Measurements from ENCODE around the gene ALKBH8.
A peak's percentile ranks its signal among the peaks of the same experiment; 100 is the strongest.
"Not testable (repeated sequence)": the region's sequence is repeated elsewhere in the genome, so short reads cannot be mapped to it uniquely, and the experiment has no call there.

Gene ALKBH8

DNA sequence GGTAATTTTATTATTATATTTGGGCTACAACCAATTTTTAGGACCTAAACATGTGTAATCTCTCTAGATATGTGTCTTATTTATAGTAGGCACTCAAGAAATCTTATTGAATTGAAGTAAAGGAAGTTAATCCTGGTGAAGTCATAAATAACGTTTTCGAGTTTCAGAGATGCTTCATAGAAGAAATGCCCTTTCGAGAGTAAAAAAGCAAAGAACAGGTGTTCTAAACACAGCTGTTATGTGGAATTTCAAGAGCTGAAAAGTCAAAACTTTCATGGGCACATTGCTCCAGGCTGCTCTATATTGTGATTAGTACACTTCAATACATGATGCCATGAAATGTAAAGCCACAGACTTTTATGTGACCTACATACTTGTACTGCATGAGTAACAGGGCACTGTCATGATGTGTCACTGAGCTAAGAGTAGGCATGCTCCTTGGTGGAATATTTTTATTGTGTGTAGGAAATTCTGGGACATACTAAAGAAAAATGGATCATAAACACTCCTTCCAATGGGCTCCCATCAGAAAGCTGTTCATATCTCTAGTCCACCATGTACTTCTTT lies 18.2 kb upstream of the ALKBH8 start:
- Histone ChIP-seq H3K9me3 (ENCODE audit: low read depth, low read length) (no peaks in the 10 kb centered on the region), H3K4me3 (no peak overlapping the region), H3K36me3 (ENCODE audit: insufficient read depth, low read length) (no peaks in the 10 kb centered on the region), H3K9ac (ENCODE audit: insufficient read length) (no peak overlapping the region), H3K27ac (no peak overlapping the region)
- DNase-seq (ENCODE audit: low read depth, low spot score): no peak
- TF ChIP-seq POLR2AphosphoS5 (IDR thresholded peaks at IDR 0.05; ENCODE audit: borderline replicate concordance, low read depth, low read length): no peak
- TF ChIP-seq FOXP2 (optimal IDR thresholded peaks at IDR 0.05; ENCODE audit: control extremely low read depth, extremely low read length, insufficient read depth): no peak
- TF ChIP-seq EZH2 (IDR thresholded peaks at IDR 0.05): no peak

DNA sequence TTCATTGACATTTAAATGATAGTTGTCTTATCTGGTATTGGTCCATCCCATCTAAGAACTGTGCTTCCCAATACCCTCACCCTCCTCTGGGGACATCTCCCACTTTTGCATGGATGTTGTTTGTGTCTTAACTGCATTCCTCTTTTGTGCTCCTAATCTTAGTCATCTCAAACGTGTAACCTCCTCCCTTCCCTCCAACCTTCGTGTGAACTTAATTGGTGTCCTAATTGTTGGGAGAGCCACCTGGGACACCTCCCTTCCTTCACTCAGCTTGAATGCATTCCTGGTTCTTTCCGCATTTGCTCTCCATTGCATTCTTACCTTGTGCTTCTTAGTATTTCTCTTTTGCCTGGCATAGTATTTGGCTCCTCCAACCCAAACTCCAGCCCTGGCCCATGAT lies 15.6 kb upstream of the ALKBH8 start:
- TF ChIP-seq POLR2AphosphoS5 (IDR thresholded peaks at IDR 0.05; ENCODE audit: borderline replicate concordance, low read depth, low read length) (no peak), EZH2 (IDR thresholded peaks at IDR 0.05) (no peak), FOXP2 (optimal IDR thresholded peaks at IDR 0.05; ENCODE audit: control extremely low read depth, extremely low read length, insufficient read depth) (no peak)
- no peak overlapping the region for H3K27ac ChIP-seq
- H3K4me3 ChIP-seq: no peak overlapping the region
- no peaks in the 10 kb centered on the region for H3K36me3 ChIP-seq (ENCODE audit: insufficient read depth, low read length)
- no peaks in the 10 kb centered on the region for H3K9me3 ChIP-seq (ENCODE audit: low read depth, low read length)
- no peak for DNase-seq (ENCODE audit: low read depth, low spot score)
- no peak overlapping the region for H3K9ac ChIP-seq (ENCODE audit: insufficient read length)

DNA sequence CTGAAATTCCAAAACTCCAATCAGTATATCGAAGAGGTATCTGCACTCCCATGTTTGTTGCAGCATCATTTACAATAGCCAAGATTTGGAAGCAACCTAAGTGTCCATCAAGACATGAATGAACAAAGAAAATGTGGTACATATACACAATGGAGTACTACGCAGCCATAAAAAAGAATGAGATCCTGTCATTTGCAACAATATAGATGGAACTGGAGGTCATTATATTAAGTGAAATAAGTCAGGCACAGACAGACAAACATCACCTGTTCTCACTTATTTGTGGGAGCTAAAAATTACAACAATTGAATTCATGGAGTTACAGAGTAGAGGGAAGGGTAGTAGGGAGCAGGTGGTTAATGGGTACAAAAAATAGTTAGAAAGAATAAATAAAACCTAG lies 13.6 kb upstream of the ALKBH8 start:
- not testable (repeated sequence) for H3K27ac ChIP-seq; H3K4me3 ChIP-seq; H3K9ac ChIP-seq (ENCODE audit: insufficient read length); H3K9me3 ChIP-seq (ENCODE audit: low read depth, low read length); DNase-seq (ENCODE audit: low read depth, low spot score); H3K36me3 ChIP-seq (ENCODE audit: insufficient read depth, low read length)

DNA sequence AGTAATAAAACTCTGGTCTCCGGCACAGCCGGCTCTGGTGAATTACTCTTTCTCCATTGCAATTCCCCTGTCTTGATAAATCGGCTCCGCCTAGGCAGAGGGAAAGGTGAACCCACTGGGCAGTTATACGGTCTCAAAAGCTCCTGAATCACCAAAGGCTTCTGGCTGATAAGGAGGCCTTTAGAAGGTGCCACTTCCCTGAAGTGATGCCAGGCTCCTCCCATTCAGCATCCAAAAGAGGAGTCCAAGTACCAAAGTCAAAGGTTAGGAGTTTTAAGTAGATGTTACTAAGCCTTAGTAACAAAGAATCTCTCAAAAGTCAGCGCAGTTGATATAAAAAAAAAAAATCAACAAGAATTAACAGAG lies 11.8 kb upstream of the ALKBH8 start:
- Histone ChIP-seq H3K36me3 (ENCODE audit: insufficient read depth, low read length) (no peaks in the 10 kb centered on the region), H3K4me3 (no peak overlapping the region), H3K9ac (ENCODE audit: insufficient read length) (no peak overlapping the region), H3K27ac (peak overlapping the region; percentile 49; the same call in 1 of the 2 replicates), H3K9me3 (ENCODE audit: low read depth, low read length) (no peaks in the 10 kb centered on the region)
- TF ChIP-seq POLR2AphosphoS5 (IDR thresholded peaks at IDR 0.05; ENCODE audit: borderline replicate concordance, low read depth, low read length) (no peak), EZH2 (IDR thresholded peaks at IDR 0.05) (no peak), FOXP2 (optimal IDR thresholded peaks at IDR 0.05; ENCODE audit: control extremely low read depth, extremely low read length, insufficient read depth) (no peak)
- DNase-seq (ENCODE audit: low read depth, low spot score): no peak

DNA sequence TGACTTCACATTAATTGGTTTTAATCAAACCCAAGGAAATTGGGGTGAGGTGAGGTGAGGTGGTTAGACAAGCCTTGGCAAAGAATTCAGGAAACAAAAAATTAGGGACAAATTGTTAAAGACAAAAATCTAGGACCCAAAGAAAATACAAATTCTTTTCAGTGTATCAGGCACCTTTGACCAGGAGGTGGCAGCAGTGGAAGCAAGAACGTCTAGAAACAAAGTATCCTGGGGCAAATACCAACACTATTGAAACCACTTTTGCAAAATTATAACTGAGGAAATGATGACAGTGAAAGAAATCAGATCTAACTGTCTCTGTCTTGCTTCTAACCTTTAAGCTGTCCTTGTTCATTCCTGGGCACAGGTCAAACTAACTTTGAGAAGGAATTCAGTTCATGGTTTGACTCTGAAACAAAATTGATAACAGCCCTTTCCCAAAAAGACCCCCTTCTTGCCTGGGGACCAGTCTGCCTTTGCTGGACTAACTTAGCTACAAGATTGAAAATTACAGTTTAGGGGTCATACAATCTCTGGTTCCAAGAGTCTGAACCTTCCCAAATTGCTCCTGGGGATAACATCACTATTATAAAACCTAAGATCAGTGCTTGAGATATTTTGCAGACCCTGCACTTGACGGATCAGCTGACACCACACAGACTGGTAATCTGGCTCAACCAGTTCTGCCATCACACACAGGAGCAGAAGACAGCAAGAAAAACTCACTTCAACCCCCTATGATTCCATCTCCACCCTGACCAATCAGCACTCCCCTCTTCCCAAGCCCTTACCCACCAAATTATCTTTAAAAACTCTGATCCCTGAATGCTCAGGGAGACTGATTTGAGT lies 11.2 kb upstream of the ALKBH8 start:
- not testable (repeated sequence) for H3K4me3 ChIP-seq; DNase-seq (ENCODE audit: low read depth, low spot score)
- peak overlapping the region; percentile 49; the same call in 1 of the 2 replicates for H3K27ac ChIP-seq

DNA sequence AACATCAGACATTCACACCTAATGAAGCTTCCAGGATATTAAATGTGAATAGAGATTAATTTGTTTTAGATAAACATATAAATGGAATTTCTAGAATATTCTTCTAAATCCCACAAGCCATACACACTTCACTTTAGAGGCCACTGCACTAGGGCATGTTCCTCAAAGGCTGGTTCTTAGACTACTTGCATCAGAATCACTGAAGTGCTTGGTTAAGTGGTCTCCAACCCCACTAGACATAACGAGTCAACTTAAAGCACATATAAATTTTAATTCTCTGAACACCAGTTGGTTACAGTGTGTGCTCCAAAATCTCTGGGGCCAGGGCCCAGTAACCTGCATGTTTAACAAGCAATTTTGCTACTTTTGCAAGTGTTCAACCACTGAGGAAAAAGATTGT lies 7.9 kb upstream of the ALKBH8 start:
- Histone ChIP-seq H3K9me3 (ENCODE audit: low read depth, low read length) (no peaks in the 10 kb centered on the region), H3K4me3 (no peak overlapping the region), H3K27ac (no peak overlapping the region), H3K9ac (ENCODE audit: insufficient read length) (no peak overlapping the region), H3K36me3 (ENCODE audit: insufficient read depth, low read length) (no peaks in the 10 kb centered on the region)
- no peak for TF ChIP-seq POLR2AphosphoS5 (IDR thresholded peaks at IDR 0.05; ENCODE audit: borderline replicate concordance, low read depth, low read length)
- TF ChIP-seq FOXP2 (optimal IDR thresholded peaks at IDR 0.05; ENCODE audit: control extremely low read depth, extremely low read length, insufficient read depth): no peak
- no peak for TF ChIP-seq EZH2 (IDR thresholded peaks at IDR 0.05)
- DNase-seq (ENCODE audit: low read depth, low spot score): no peak

More for the DNA sequence above, 11.2 kb upstream of the ALKBH8 start:
- not testable (repeated sequence) for H3K36me3 ChIP-seq (ENCODE audit: insufficient read depth, low read length); H3K9me3 ChIP-seq (ENCODE audit: low read depth, low read length); H3K9ac ChIP-seq (ENCODE audit: insufficient read length)

DNA sequence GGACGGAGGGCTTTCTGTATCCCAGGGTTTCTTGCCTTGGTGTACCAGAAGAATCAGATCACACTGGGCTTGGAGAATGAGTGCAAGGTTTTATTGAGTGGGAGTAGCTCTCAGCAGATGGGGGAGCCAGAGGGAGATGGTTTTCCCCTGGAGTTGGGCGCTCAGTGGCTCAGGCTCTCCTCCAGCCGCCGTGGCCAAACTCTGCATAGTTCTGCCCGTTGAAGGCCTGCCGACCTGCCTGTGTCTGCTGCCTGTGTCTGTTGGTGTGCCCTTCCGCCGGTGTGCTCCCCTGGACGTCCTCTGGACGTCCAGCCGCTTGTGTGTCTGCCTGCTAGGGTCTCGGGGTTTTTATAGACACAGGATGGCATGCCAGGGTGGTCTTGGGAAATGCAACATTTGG lies 4.5 kb upstream of the ALKBH8 start:
- no peak for DNase-seq (ENCODE audit: low read depth, low spot score)
- no peak overlapping the region for H3K9ac ChIP-seq (ENCODE audit: insufficient read length)
- H3K36me3 ChIP-seq (ENCODE audit: insufficient read depth, low read length): no peaks in the 10 kb centered on the region
- H3K27ac ChIP-seq: no peak overlapping the region
- H3K4me3 ChIP-seq: no peak overlapping the region
- TF ChIP-seq FOXP2 (optimal IDR thresholded peaks at IDR 0.05; ENCODE audit: control extremely low read depth, extremely low read length, insufficient read depth) (no peak), EZH2 (IDR thresholded peaks at IDR 0.05) (no peak), POLR2AphosphoS5 (IDR thresholded peaks at IDR 0.05; ENCODE audit: borderline replicate concordance, low read depth, low read length) (no peak)
- no peaks in the 10 kb centered on the region for H3K9me3 ChIP-seq (ENCODE audit: low read depth, low read length)

DNA sequence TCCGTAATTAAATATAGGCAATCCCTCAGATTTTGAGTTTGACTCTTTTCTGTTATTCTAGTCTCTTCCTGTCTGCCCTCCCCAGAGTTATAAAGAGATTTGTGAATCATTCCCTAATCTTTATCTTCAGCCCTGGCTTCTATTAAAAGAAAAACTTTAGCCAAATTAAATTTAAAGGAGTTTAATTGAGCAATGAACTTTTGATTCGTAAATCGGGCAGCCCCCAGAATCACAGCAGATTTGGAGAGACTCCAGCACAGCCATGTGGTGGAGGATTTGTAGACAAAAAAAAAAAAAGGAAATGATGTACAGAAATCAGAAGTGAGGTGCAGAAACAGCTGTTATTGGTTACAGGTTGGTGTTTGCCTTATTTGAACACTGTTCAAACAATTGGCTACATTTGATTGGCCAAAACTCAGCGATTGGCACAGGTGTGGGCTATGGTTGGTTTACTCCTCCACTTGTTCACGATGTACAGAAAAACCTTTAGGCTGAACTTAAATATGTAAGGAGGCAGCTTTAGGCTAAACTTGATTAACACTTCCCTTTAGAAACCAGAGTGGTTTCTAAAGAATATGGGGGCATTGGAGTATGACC lies 2.3 kb upstream of the ALKBH8 start:
- H3K27ac ChIP-seq: no peak overlapping the region

More for the DNA sequence above, 2.3 kb upstream of the ALKBH8 start:
- no peak for DNase-seq (ENCODE audit: low read depth, low spot score)
- H3K9me3 ChIP-seq (ENCODE audit: low read depth, low read length): no peaks in the 10 kb centered on the region
- no peak overlapping the region for H3K9ac ChIP-seq (ENCODE audit: insufficient read length)
- no peak for TF ChIP-seq EZH2 (IDR thresholded peaks at IDR 0.05)
- no peak for TF ChIP-seq FOXP2 (optimal IDR thresholded peaks at IDR 0.05; ENCODE audit: control extremely low read depth, extremely low read length, insufficient read depth)
- TF ChIP-seq POLR2AphosphoS5 (IDR thresholded peaks at IDR 0.05; ENCODE audit: borderline replicate concordance, low read depth, low read length): no peak
- H3K36me3 ChIP-seq (ENCODE audit: insufficient read depth, low read length): no peaks in the 10 kb centered on the region
- no peak overlapping the region for H3K4me3 ChIP-seq

All from SK-N-MC (cell line).